Colonic mucosa (tissue), 4 donors: ENCODE data around the gene OPHN1. TPM values are rescaled to one million over a fixed set of nuclear protein-coding genes. Genes with fewer than 3 reads are reported as not detected.

Experiments used
- DNase-seq: peaks from one replicate; pipeline ENCODE4 v3.0.0-alpha.2; 2020
- H3K27ac ChIP-seq: fragments of 200-600 bp; one replicate; pipeline ENCODE4 v1.8.0; 2021
- H3K27me3 ChIP-seq: fragments of 200-600 bp; one replicate; pipeline ENCODE4 v1.8.0; 2021
- H3K36me3 ChIP-seq: fragments of 200-600 bp; one replicate; pipeline ENCODE4 v1.8.0; 2021
- H3K4me1 ChIP-seq: fragments of 200-600 bp; one replicate; pipeline ENCODE4 v1.8.0; 2021; ENCODE audit warnings: mild to moderate bottlenecking
- H3K4me3 ChIP-seq: fragments of 200-600 bp; one replicate; pipeline ENCODE4 v1.8.0; 2021
- H3K9ac ChIP-seq, 2 donors: one replicate each; pipeline ENCODE4 v1.7.0; 2013; ENCODE audit warnings: control low read depth in 2 of 2, low read depth in 2 of 2, low read length in 2 of 2
- H3K9me3 ChIP-seq: fragments of 200-600 bp; one replicate; pipeline ENCODE4 v1.8.0; 2021
- intact Hi-C: fragments of 100-400 bp; cut with DNase I; formaldehyde crosslinking; loops from one replicate; pipeline ENCODE4 v1.14.1; 2022
- total RNA-seq, 2 donors: library from RNA; stranded (reverse); fragmentation: NEBNext Ultra II Directional in 1 of 2; extraction: Animal tissue kit (Norgen Biotek cat#: 25700) in 1 of 2; gene quantifications; one replicate each; pipeline ENCODE4 v1.2.1, GENCODE V29; 2021
- TF ChIP-seq, protein P1 (sequence below): fragments of 200-600 bp; IDR thresholded peaks from one replicate; pipeline ENCODE4 v1.8.0; 2022; ENCODE audit warnings: antibody characterized with exemption, mild to moderate bottlenecking
- donor health status: healthy.
- donor health status: DM: no; HTN: no; CAD: no.
- donor health status: DM: no; HTN: no; CAD: no.

OPHN1 gene
- total RNA-seq, 2 donors from 2014 or later = 4.8 to 6.8 TPM

GRCh38 chrX:68203211-68203610 is 230.1 kb downstream of the OPHN1 start:
- TF ChIP-seq, protein P1, sequence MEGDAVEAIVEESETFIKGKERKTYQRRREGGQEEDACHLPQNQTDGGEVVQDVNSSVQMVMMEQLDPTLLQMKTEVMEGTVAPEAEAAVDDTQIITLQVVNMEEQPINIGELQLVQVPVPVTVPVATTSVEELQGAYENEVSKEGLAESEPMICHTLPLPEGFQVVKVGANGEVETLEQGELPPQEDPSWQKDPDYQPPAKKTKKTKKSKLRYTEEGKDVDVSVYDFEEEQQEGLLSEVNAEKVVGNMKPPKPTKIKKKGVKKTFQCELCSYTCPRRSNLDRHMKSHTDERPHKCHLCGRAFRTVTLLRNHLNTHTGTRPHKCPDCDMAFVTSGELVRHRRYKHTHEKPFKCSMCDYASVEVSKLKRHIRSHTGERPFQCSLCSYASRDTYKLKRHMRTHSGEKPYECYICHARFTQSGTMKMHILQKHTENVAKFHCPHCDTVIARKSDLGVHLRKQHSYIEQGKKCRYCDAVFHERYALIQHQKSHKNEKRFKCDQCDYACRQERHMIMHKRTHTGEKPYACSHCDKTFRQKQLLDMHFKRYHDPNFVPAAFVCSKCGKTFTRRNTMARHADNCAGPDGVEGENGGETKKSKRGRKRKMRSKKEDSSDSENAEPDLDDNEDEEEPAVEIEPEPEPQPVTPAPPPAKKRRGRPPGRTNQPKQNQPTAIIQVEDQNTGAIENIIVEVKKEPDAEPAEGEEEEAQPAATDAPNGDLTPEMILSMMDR = no peak
- DNase-seq = no peak
- Histone ChIP-seq H3K4me3 (no peak overlapping the region), H3K9ac (no peak overlapping the region), H3K4me1 (no peaks in the 10 kb centered on the region), H3K27ac (no peak overlapping the region), H3K36me3 (no peaks in the 10 kb centered on the region), H3K9me3 (no peaks in the 10 kb centered on the region), H3K27me3 (no peaks in the 10 kb centered on the region)
- intact Hi-C loops = no loop called here

- TF ChIP-seq, protein P1 = no peak
- no peaks in the 10 kb centered on the region for H3K9me3 ChIP-seq
- H3K27ac ChIP-seq = no peak overlapping the region
- no peaks in the 10 kb centered on the region for H3K4me1 ChIP-seq
- no peak for DNase-seq
- no peaks in the 10 kb centered on the region for H3K36me3 ChIP-seq
- H3K27me3 ChIP-seq = no peaks in the 10 kb centered on the region
- intact Hi-C loops = no loop called here
- H3K4me3 ChIP-seq = no peak overlapping the region
- no peak overlapping the region for H3K9ac ChIP-seq
Observed at GRCh38 chrX:68199062-68199848, 234.0 kb downstream of the OPHN1 start.

- Histone ChIP-seq H3K4me1 (no peaks in the 10 kb centered on the region), H3K4me3 (no peak overlapping the region), H3K27me3 (no peaks in the 10 kb centered on the region), H3K9me3 (no peaks in the 10 kb centered on the region), H3K9ac (no peak overlapping the region), H3K27ac (no peak overlapping the region), H3K36me3 (no peaks in the 10 kb centered on the region)
- TF ChIP-seq, protein P1 = peak; percentile 67
- intact Hi-C loops = no loop called here
- DNase-seq = peak; percentile 50
Observed at GRCh38 chrX:68196939-68197791, 236.1 kb downstream of the OPHN1 start.

- no peaks in the 10 kb centered on the region for H3K9me3 ChIP-seq
- TF ChIP-seq, protein P1 = no peak
- H3K4me1 ChIP-seq = no peaks in the 10 kb centered on the region
- intact Hi-C loops = no loop called here
- no peak overlapping the region for H3K27ac ChIP-seq
- DNase-seq = no peak
- no peaks in the 10 kb centered on the region for H3K27me3 ChIP-seq
- no peaks in the 10 kb centered on the region for H3K36me3 ChIP-seq
- no peak overlapping the region for H3K9ac ChIP-seq
- H3K4me3 ChIP-seq = no peak overlapping the region
Observed at GRCh38 chrX:68195561-68195960, 237.7 kb downstream of the OPHN1 start.

- Histone ChIP-seq H3K36me3 (no peaks in the 10 kb centered on the region), H3K27me3 (no peaks in the 10 kb centered on the region), H3K4me1 (no peaks in the 10 kb centered on the region), H3K9me3 (no peaks in the 10 kb centered on the region), H3K27ac (no peak overlapping the region), H3K9ac (no peak overlapping the region), H3K4me3 (no peak overlapping the region)
- intact Hi-C loops = no loop called here
- TF ChIP-seq, protein P1 = no peak
- DNase-seq = no peak
Observed at GRCh38 chrX:68193786-68194185, 239.5 kb downstream of the OPHN1 start.
